MCF 10A (cell line): ENCODE data around the gene STK31. TPM values are rescaled to one million over a fixed set of nuclear protein-coding genes. Genes with fewer than 3 reads are reported as not detected.

Experiments used
- Bru-seq: library from RNA; stranded (reverse); fragments of 400-500 nt; gene quantifications from one replicate; lab custom pipeline; 2021; lab: Mats Ljungman, UMichigan
- BruChase-seq, 2 experiments: library from RNA; stranded (reverse); fragments of 400-500 nt; gene quantifications; one replicate each; lab custom pipeline; 2021; lab: Mats Ljungman, UMichigan
- BruUV-seq: library from RNA; stranded (reverse); fragments of 400-500 nt; replicated peaks from 2 replicates; lab custom pipeline; 2021; lab: Mats Ljungman, UMichigan
- CTCF ChIA-PET: fragments of 300-600 bp; sonication (Branson Sonifier 250); formaldehyde crosslinking; extraction: SDS; loops from one replicate; lab custom pipeline; 2021; ENCODE audit warnings: antibody characterized with exemption, inconsistent platforms; lab: Yijun Ruan, JAX
- POLR2A ChIA-PET: fragments of 300-600, 350-650 bp; sonication (Branson Sonifier 250); formaldehyde crosslinking; extraction: SDS; loops from one replicate; lab custom pipeline; 2020; ENCODE audit warnings: antibody characterized with exemption, inconsistent platforms; lab: Yijun Ruan, JAX
- DNase-seq: peaks from one replicate; pipeline ENCODE4 v3.0.0-alpha.2; 2018; ENCODE audit not compliant: unreplicated experiment
- H3K27ac Mint-ChIP-seq: one replicate; pipeline ENCODE4 v1.8.0; 2022; ENCODE audit warnings: mild to moderate bottlenecking, low read depth, mixed read lengths; ENCODE audit not compliant: unreplicated experiment
- H3K27me3 Mint-ChIP-seq: one replicate; pipeline ENCODE4 v1.8.0; 2022; ENCODE audit warnings: mixed read lengths; ENCODE audit not compliant: insufficient read depth, unreplicated experiment
- H3K36me3 Mint-ChIP-seq: one replicate; pipeline ENCODE4 v1.8.0; 2022; ENCODE audit warnings: mild to moderate bottlenecking, moderate library complexity, mixed read lengths; ENCODE audit not compliant: insufficient read depth, unreplicated experiment
- H3K4me1 Mint-ChIP-seq: one replicate; pipeline ENCODE4 v1.8.0; 2022; ENCODE audit warnings: mixed read lengths; ENCODE audit not compliant: insufficient read depth, unreplicated experiment
- H3K4me3 Mint-ChIP-seq: one replicate; pipeline ENCODE4 v1.8.0; 2022; ENCODE audit warnings: mild to moderate bottlenecking, moderate library complexity, mixed read lengths; ENCODE audit not compliant: unreplicated experiment
- H3K9me3 Mint-ChIP-seq: one replicate; pipeline ENCODE4 v1.8.0; 2022; ENCODE audit warnings: mixed read lengths; ENCODE audit not compliant: unreplicated experiment
- CTCF ChIP-seq: fragments of 200-600 bp; IDR thresholded peaks from one replicate; pipeline ENCODE4 v1.8.0; 2022; ENCODE audit warnings: antibody characterized with exemption, mild to moderate bottlenecking; ENCODE audit not compliant: unreplicated experiment
- intact Hi-C: fragments of 100-400 bp; cut with micrococcal nuclease; formaldehyde crosslinking; loops from 2 replicates; pipeline ENCODE4 v1.14.1; 2022
- long read RNA-seq: library from polyadenylated mRNA; stranded (forward); transcript quantifications from one replicate; pipeline ENCODE4 v2.0.0, GENCODE V29; 2022
- total RNA-seq: library from RNA; stranded (reverse); gene quantifications from 2 replicates; pipeline ENCODE4 v1.2.3, GENCODE V29; 2022

The STK31 gene
- total RNA-seq (not detected in 2 replicates), Bru-seq, nascent RNA (percentile 10 among the genes with signal in this experiment), BruChase-seq, experiment 1, labeled RNA remaining after a 6-hour chase (percentile 10 among the genes with signal in this experiment), BruChase-seq, experiment 2, labeled RNA remaining after a 2-hour chase (percentile 10 among the genes with signal in this experiment)
- long read RNA-seq = 0 reads

GRCh38 chr7:23710000-23710399 is at the start of gene STK31:
Gene STK31, plus strand, starts transcription at chr7:23710219. Its CDS starts 67 bp downstream, at chr7:23710286.
- CTCF ChIA-PET = interaction anchor here (1.1 to 9.7 kb wide), 7 partner anchors 13 to 437 kb away, joined by 3 to 175 read pairs (median 7); no protein-coding TSS in a partner anchor
- Mint-ChIP-seq H3K4me3 (no peak within 1 kb of the TSS), H3K36me3 (no peaks in the 10 kb centered on the region), H3K4me1 (peaks cover 17% of the 10 kb centered on the region), H3K27me3 (no peaks in the 10 kb centered on the region), H3K27ac (no peak within 1 kb of the TSS), H3K9me3 (peaks cover 8% of the 10 kb centered on the region)
- intact Hi-C loops = loop anchor here (5.0 kb wide), 1 partner anchor 672 kb away; no protein-coding TSS in a partner anchor
- no TSS peak for BruUV-seq
- no peak for TF ChIP-seq CTCF
- no peak for DNase-seq
- POLR2A ChIA-PET = interaction anchor here (0.6 to 1.2 kb wide), 3 partner anchors 113 to 139 kb away, joined by 3 read pairs; no protein-coding TSS in a partner anchor

- Mint-ChIP-seq H3K27me3 (no peaks in the 10 kb centered on the region), H3K9me3 (peaks cover 8% of the 10 kb centered on the region), H3K36me3 (no peaks in the 10 kb centered on the region), H3K4me1 (no peaks in the 10 kb centered on the region), H3K27ac (no peak overlapping the region), H3K4me3 (no peak overlapping the region)
- POLR2A ChIA-PET = interaction anchor here (0.6 to 0.8 kb wide), 2 partner anchors 11 kb away, joined by 4 read pairs; no protein-coding TSS in a partner anchor
- no TSS peak for BruUV-seq
- CTCF ChIA-PET = interaction anchor here (1.4 kb wide), 1 partner anchor 91 kb away, joined by 3 read pairs; no protein-coding TSS in a partner anchor
- intact Hi-C loops = no loop called here
- TF ChIP-seq CTCF = no peak
- no peak for DNase-seq
Measured at GRCh38 chr7:23661385-23661784, 48.6 kb upstream of the STK31 start.

GRCh38 chr7:23662124-23662983 is 47.7 kb upstream of the STK31 start:
- H3K27ac Mint-ChIP-seq = no peak overlapping the region
- ChIA-PET CTCF (no interaction called here), POLR2A (interaction anchor here (0.6 kb wide), 1 partner anchor 12 kb away, joined by 4 read pairs; no protein-coding TSS in a partner anchor)
- intact Hi-C loops = no loop called here
- DNase-seq = no peak
- no peak for TF ChIP-seq CTCF
- no peaks in the 10 kb centered on the region for H3K4me1 Mint-ChIP-seq
- H3K9me3 Mint-ChIP-seq = peaks cover 8% of the 10 kb centered on the region
- H3K36me3 Mint-ChIP-seq = no peaks in the 10 kb centered on the region
- BruUV-seq = no TSS peak
- H3K27me3 Mint-ChIP-seq = no peaks in the 10 kb centered on the region
- no peak overlapping the region for H3K4me3 Mint-ChIP-seq

GRCh38 chr7:23662984-23663313 is 47.1 kb upstream of the STK31 start:
- no peaks in the 10 kb centered on the region for H3K36me3 Mint-ChIP-seq
- TF ChIP-seq CTCF = no peak
- no peak overlapping the region for H3K27ac Mint-ChIP-seq
- BruUV-seq = no TSS peak
- no peak for DNase-seq
- ChIA-PET POLR2A (no interaction called here), CTCF (interaction anchor here (0.9 kb wide), 1 partner anchor 92 kb away, joined by 3 read pairs; no protein-coding TSS in a partner anchor)
- no peaks in the 10 kb centered on the region for H3K27me3 Mint-ChIP-seq
- intact Hi-C loops = no loop called here
- H3K4me3 Mint-ChIP-seq = no peak overlapping the region
- no peaks in the 10 kb centered on the region for H3K4me1 Mint-ChIP-seq
- H3K9me3 Mint-ChIP-seq = peaks cover 8% of the 10 kb centered on the region
